Esophagus (tissue), 2 donors: Measurements from ENCODE around the gene ZBP1. TPM values are rescaled to one million over a fixed set of nuclear protein-coding genes. Genes with fewer than 3 reads are reported as not detected.

Experiments
- H3K27ac ChIP-seq, 2 donors: one replicate each; pipeline ENCODE4 v1.5.1; 2013; ENCODE audit warnings: low read depth in 2 of 2, mild to moderate bottlenecking in 2 of 2, inconsistent platforms in 1 of 2, low read length in 1 of 2, moderate library complexity in 1 of 2
- H3K27me3 ChIP-seq, 2 donors: one replicate each; pipeline ENCODE4 v1.6.1; 2013; ENCODE audit warnings: low read length in 2 of 2, control low read depth in 1 of 2, mild to moderate bottlenecking in 1 of 2; ENCODE audit not compliant: insufficient read depth in 2 of 2, control insufficient read depth in 1 of 2
- H3K36me3 ChIP-seq, 2 donors: one replicate each; pipeline ENCODE4 v1.6.1; 2013; ENCODE audit warnings: low read length in 1 of 2; ENCODE audit not compliant: control insufficient read depth in 2 of 2, insufficient read depth in 2 of 2
- H3K4me1 ChIP-seq, 2 donors: one replicate each; pipeline ENCODE4 v1.6.1; 2013; ENCODE audit warnings: low read length in 1 of 2; ENCODE audit not compliant: control insufficient read depth in 2 of 2, insufficient read depth in 2 of 2
- H3K4me3 ChIP-seq, 2 donors: one replicate each; pipeline ENCODE4 v1.5.1; 2013; ENCODE audit warnings: low read length in 2 of 2, mild to moderate bottlenecking in 2 of 2, low read depth in 1 of 2, moderate library complexity in 1 of 2
- H3K9me3 ChIP-seq, 2 donors: one replicate each; pipeline ENCODE4 v1.6.1; 2013; ENCODE audit warnings: mild to moderate bottlenecking in 2 of 2, low read depth in 1 of 2, low read length in 1 of 2, moderate library complexity in 1 of 2; ENCODE audit not compliant: control insufficient read depth in 2 of 2, insufficient read depth in 1 of 2
- WGBS, 2 donors: extraction: QIAGEN DNeasy Blood & Tissue Kit; methylation state at CpG; one replicate each; pipeline ENCODE4 v1.1.7; 2013; 5-methylcytosine and 5-hydroxymethylcytosine counted together
- polyA plus RNA-seq, 2 donors: library from polyadenylated mRNA; stranded (reverse); fragments of 200-250 nt; gene quantifications; one replicate each; pipeline ENCODE4 v1.2.3, GENCODE V29; 2013
- donor health status: healthy with polysubstance abuse.
- donor health status: Bipolar disorder and iron deficiency.

ZBP1 gene
- polyA plus RNA-seq, 2 donors = 0.25 to 0.51 TPM

DNA sequence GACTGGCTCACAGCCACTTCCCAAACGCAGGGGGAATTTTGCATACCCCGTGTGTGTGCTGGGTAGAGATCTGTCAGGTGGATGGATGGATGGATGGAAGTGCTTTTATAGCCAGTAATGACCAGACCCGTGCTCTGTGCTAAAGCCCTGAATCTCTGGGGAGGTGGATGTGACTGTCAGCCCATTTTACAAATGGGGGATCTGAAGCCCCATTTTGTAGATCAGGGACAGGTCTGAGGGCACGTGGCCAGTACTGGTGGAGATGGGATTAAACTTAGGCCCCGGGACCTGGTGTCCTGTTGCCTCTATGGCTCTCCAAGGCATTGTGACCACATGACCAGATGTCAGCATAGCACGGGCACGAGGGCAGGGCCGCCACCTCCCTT is 38.2 kb upstream of the ZBP1 start:
- 77 to 79% methylated on average over 8 of the region's 8 CpGs for WGBS, 2 donors
- H3K36me3 ChIP-seq = no peaks in the 10 kb centered on the region
- no peak overlapping the region for H3K4me3 ChIP-seq
- peaks cover 4 to 10% of the 10 kb centered on the region in 2 donors for H3K4me1 ChIP-seq
- no peaks in the 10 kb centered on the region for H3K27me3 ChIP-seq
- no peak overlapping the region for H3K27ac ChIP-seq
- no peaks in the 10 kb centered on the region for H3K9me3 ChIP-seq

DNA sequence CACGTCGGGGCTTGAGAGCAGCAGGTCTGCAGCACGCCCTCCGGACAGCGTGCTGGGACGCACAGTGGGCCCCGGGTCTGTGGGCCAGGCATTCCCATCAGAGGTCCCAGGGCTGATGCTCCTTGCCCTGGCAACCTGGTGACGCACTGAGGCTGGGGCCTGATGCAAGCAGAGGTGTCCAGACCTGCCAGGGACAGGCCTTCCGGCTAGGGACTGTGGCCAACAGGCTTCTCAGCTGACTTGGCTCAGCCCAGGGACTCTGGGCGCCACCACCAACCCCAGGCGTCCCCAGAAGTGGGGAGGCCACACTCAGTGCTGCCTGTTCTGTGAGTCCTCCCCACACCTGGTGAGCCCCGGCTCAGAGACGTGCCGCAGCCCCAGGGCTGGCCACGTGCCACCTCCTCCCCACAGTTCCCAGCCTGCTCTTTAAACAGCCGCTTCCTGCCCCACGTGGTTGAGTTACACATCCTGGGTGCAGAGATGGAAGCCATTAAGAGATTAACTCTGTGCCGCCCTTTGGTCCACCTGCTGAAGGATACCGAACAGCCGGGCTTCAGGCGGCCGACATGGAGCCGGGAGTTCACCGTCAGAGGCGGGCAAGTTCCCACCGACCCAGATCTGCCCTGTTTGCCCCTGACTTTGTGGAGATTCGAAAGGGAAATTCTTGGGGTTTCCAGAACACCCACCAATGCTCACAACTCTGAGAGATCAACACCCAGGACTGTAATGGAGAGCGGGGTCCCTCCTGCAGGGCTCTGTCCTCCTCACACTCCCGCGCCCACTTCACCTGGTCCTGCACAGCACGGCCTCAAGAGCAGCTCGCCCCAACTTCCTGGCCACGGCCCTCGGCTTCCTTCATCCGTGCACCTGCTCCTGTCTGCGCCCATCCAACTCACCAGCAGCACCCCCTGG is 37.6 kb upstream of the ZBP1 start:
- Histone ChIP-seq H3K4me1 (peaks cover 4 to 10% of the 10 kb centered on the region in 2 donors), H3K36me3 (no peaks in the 10 kb centered on the region), H3K9me3 (no peaks in the 10 kb centered on the region), H3K27me3 (no peaks in the 10 kb centered on the region), H3K4me3 (no peak overlapping the region), H3K27ac (peak overlapping the region in 1 of 2 donors; percentile 1)
- 52 to 58% methylated on average over 36 of the region's 36 CpGs for WGBS, 2 donors

DNA sequence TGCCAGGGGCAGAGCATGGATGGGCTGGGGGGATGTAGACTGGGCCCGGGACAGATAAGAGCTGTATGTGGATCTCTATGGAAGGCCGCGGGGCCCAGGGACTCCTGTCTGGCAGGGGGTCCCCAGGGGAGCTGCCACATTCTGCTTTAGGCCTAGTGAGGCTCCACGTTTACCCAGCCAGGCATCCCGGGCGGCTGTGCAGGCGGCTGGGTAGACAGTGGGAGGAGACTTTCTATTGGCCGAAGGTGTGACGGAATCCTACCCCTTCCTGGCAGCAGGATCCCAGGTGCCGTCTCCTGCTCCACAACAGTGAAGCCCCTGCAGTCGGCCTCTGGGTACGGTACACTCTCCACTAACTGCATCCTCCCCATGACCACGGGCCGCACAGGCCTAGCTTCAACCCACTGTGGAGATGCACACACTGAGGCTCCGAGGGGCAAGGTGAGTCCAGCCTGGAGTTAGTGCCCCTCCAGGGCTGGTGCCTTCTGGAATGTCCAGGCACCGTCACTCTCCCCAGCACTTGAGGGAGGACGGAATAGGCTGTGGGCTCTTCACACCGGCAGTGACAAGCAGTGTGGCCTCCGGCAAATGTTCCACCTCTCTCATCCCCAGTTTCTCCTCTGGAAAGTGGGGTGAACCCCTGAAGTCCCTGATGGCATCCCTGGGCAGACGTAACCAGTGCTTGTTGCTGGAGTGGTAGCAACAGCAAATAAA is 36.8 kb upstream of the ZBP1 start:
- Histone ChIP-seq H3K36me3 (peaks cover 0 to 6% of the 10 kb centered on the region in 2 donors), H3K9me3 (no peaks in the 10 kb centered on the region), H3K4me3 (no peak overlapping the region), H3K27me3 (no peaks in the 10 kb centered on the region), H3K4me1 (peaks cover 4 to 10% of the 10 kb centered on the region in 2 donors), H3K27ac (no peak overlapping the region)
- WGBS, 2 donors = 81 to 87% methylated on average over 20 of the region's 20 CpGs

- WGBS, 2 donors = 89 to 90% methylated on average over 15 of the region's 15 CpGs
- Histone ChIP-seq H3K4me1 (peaks cover 4 to 10% of the 10 kb centered on the region in 2 donors), H3K27ac (no peak overlapping the region), H3K36me3 (peaks cover 0 to 8% of the 10 kb centered on the region in 2 donors), H3K27me3 (no peaks in the 10 kb centered on the region), H3K9me3 (no peaks in the 10 kb centered on the region), H3K4me3 (no peak overlapping the region)
Observed at GRCh38 chr20:57656252-57656820, 36.1 kb upstream of the ZBP1 start.

GRCh38 chr20:57655809-57656155 is 35.6 kb upstream of the ZBP1 start:
- Histone ChIP-seq H3K27me3 (no peaks in the 10 kb centered on the region), H3K4me3 (no peak overlapping the region), H3K9me3 (no peaks in the 10 kb centered on the region), H3K27ac (no peak overlapping the region), H3K36me3 (peaks cover 0 to 8% of the 10 kb centered on the region in 2 donors), H3K4me1 (peaks cover 4 to 9% of the 10 kb centered on the region in 2 donors)
- 85 to 87% methylated on average over 11 of the region's 11 CpGs for WGBS, 2 donors

GRCh38 chr20:57654998-57655808 is 35.0 kb upstream of the ZBP1 start:
- Histone ChIP-seq H3K4me1 (peaks cover 6 to 8% of the 10 kb centered on the region in 2 donors), H3K27ac (no peak overlapping the region), H3K36me3 (peaks cover 0 to 8% of the 10 kb centered on the region in 2 donors), H3K4me3 (no peak overlapping the region), H3K9me3 (no peaks in the 10 kb centered on the region), H3K27me3 (no peaks in the 10 kb centered on the region)
- 86 to 89% methylated on average over 22 of the region's 22 CpGs for WGBS, 2 donors

DNA sequence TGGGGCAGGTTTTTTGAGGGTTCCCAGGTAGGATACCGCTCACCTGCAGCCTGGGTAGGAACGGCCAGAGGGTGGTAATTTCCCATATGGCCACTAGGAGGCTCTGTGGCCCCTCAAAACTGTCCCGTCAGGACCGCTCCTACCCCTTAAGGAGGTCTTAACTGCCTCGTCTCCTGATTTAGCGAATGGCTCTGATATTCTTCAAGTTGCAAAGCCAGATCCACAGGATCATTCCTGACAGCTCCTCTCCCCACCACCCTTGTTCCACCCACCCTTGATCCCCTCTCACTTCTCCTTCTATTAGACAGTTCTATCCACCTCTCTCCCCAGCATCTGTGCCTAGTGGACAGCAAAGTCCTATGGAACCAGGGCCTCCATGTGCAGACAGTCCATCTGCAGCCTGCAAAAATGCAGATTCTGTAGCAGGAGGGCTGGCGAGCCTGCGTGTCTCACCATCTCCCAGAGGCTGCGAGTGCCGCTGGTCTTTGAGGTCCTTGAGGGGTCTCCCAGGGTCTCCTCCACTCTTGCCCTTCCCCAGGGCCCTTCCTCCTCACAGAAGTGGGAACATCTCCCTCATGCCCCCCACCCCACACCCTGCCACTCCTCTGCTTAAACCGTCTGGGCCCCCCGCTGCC is 34.3 kb upstream of the ZBP1 start:
- no peak overlapping the region for H3K27ac ChIP-seq
- H3K27me3 ChIP-seq = no peaks in the 10 kb centered on the region
- H3K36me3 ChIP-seq = peaks cover 0 to 8% of the 10 kb centered on the region in 2 donors
- no peak overlapping the region for H3K4me3 ChIP-seq
- no peaks in the 10 kb centered on the region for H3K9me3 ChIP-seq
- H3K4me1 ChIP-seq = peaks cover 6 to 8% of the 10 kb centered on the region in 2 donors
- 43 to 44% methylated on average over 12 of the region's 12 CpGs for WGBS, 2 donors

GRCh38 chr20:57653910-57654309 is 33.7 kb upstream of the ZBP1 start:
- Histone ChIP-seq H3K27me3 (no peaks in the 10 kb centered on the region), H3K9me3 (no peaks in the 10 kb centered on the region), H3K4me1 (peaks cover 6 to 8% of the 10 kb centered on the region in 2 donors), H3K4me3 (no peak overlapping the region), H3K36me3 (peaks cover 0 to 12% of the 10 kb centered on the region in 2 donors), H3K27ac (no peak overlapping the region)
- WGBS, 2 donors = 58 to 59% methylated on average over 5 of the region's 5 CpGs

GRCh38 chr20:57653546-57653900 is 33.3 kb upstream of the ZBP1 start:
- WGBS, 2 donors = 81 to 87% methylated on average over 8 of the region's 8 CpGs
- H3K27ac ChIP-seq = no peak overlapping the region
- H3K9me3 ChIP-seq = no peaks in the 10 kb centered on the region
- peaks cover 0 to 12% of the 10 kb centered on the region in 2 donors for H3K36me3 ChIP-seq
- peaks cover 6 to 8% of the 10 kb centered on the region in 2 donors for H3K4me1 ChIP-seq
- no peaks in the 10 kb centered on the region for H3K27me3 ChIP-seq
- H3K4me3 ChIP-seq = no peak overlapping the region
